ENCODE results near the gene TM9SF2.

GRCh38 chr13:99587021-99587420 lies 85.7 kb downstream of the TM9SF2 start:
- TF ChIP-seq CTCF (IDR thresholded peaks at IDR 0.05; ENCODE audit: low read length) (no peak), EZH2 (IDR thresholded peaks at IDR 0.05; ENCODE audit: borderline replicate concordance, low read length) (no peak)

Measured in OCI-LY1 (cell line).